Measurements from ENCODE around the gene KDM7A.

GRCh38 chr7:140045697-140046096, 131.1 kb downstream of the KDM7A start:
- no peak for TF ChIP-seq BCL11A (IDR thresholded peaks at IDR 0.05; ENCODE audit: low read depth, low read length)
- TF ChIP-seq EZH2 (IDR thresholded peaks at IDR 0.05; ENCODE audit: borderline replicate concordance, control insufficient read depth, low read depth, low read length): no peak
- TF ChIP-seq CTCF (IDR thresholded peaks at IDR 0.05 in 2 of 3, conservative IDR thresholded peaks at IDR 0.05 in 1 of 3; ENCODE audit: control insufficient read depth in 2 of 3, extremely low read depth in 1 of 3, insufficient read depth in 1 of 3, low read depth in 3 of 3, low read length in 3 of 3): no peak
- TF ChIP-seq PML (IDR thresholded peaks at IDR 0.05; ENCODE audit: low read length): no peak
- TF ChIP-seq NR2C2 (IDR thresholded peaks at IDR 0.05; ENCODE audit: borderline replicate concordance, control insufficient read depth, insufficient read length, low read depth): no peak
- TF ChIP-seq NRF1 (conservative IDR thresholded peaks at IDR 0.05; ENCODE audit: low read depth, low read length): no peak

Data from GM12878 (cell line).